Body of pancreas (tissue), 4 donors: ENCODE results near the gene DBP. TPM values are rescaled to one million over a fixed set of nuclear protein-coding genes. Genes with fewer than 3 reads are reported as not detected.
A peak's percentile ranks its signal among the peaks of the same experiment; 100 is the strongest.

Experiments used
- ATAC-seq: fragments of 150-250 bp; one replicate; pipeline ENCODE4 v1.9.1; 2016
- DNase-seq, 4 donors: peaks; one replicate each; pipeline ENCODE4 v3.0.0-alpha.2; 2019
- H3K27ac ChIP-seq, 4 donors: fragments of 200-600 bp; sonication (generic); 1 replicate in 3 of 4; 2 replicates in 1 of 4; pipeline versions ENCODE4 v1.5.1 to v1.6.1; 2016 to 2019; ENCODE audit warnings: mild to moderate bottlenecking in 1 of 4, mixed read lengths in 1 of 4, moderate library complexity in 1 of 4
- H3K27me3 ChIP-seq, 2 donors: fragments of 200-600 bp; sonication (generic); one replicate each; pipeline ENCODE4 v1.6.0; 2016; ENCODE audit warnings: mild to moderate bottlenecking in 1 of 2
- H3K36me3 ChIP-seq, 2 donors: fragments of 200-600 bp; sonication (generic); replicated peaks in 1 of 2; 2 replicates each; pipeline ENCODE4 v1.5.1; 2016; ENCODE audit warnings: low read depth in 2 of 2; ENCODE audit not compliant: insufficient read depth in 1 of 2
- H3K4me1 ChIP-seq: fragments of 200-600 bp; sonication (generic); one replicate; pipeline ENCODE4 v1.6.0; 2016
- H3K4me3 ChIP-seq, 2 donors: fragments of 200-600 bp; sonication (generic); 1 replicate in 1 of 2; 2 replicates in 1 of 2; pipeline ENCODE4 v1.5.1; 2016 to 2019
- H3K9me3 ChIP-seq, 3 donors: fragments of 200-600 bp; sonication (generic); 1 replicate in 2 of 3; 2 replicates in 1 of 3; pipeline ENCODE4 v1.5.1; 2016
- CTCF ChIP-seq, 7 experiments: fragments of 450-650 bp in 4 of 7; fragments of 200-600 bp in 3 of 7; sonication (generic) in 3 of 7; IDR thresholded peaks; one replicate each; pipeline ENCODE4 v1.5.1; 2016 to 2019; ENCODE audit warnings: antibody characterized with exemption in 7 of 7
- POLR2A ChIP-seq, 3 donors: fragments of 450-650 bp; IDR thresholded peaks; one replicate each; pipeline ENCODE4 v1.6.1; 2016; ENCODE audit warnings: antibody characterized with exemption in 3 of 3, mild to moderate bottlenecking in 2 of 3
- WGBS, 2 donors: methylation state at CpG; one replicate each; pipeline ENCODE4 v1.1.5; 2017; 5-methylcytosine and 5-hydroxymethylcytosine counted together
- intact Hi-C: fragments of 100-400 bp; cut with DNase I; formaldehyde crosslinking; loops from one replicate; pipeline ENCODE4 v1.15.1; 2023
- total RNA-seq, 2 donors: library from RNA; depleted of rRNA; stranded (reverse); fragments of >200 nt; gene quantifications; one replicate each; pipeline ENCODE4 v1.1.0, GENCODE V29; 2016

DBP gene
- total RNA-seq, 2 donors from 2014 or later: 2.0 to 4.9 TPM

- peak overlapping the region; percentile 95 to 98 (median 96) for H3K27ac ChIP-seq
- WGBS, 2 donors: 1% methylated on average over 29 to 35 of the region's 35 CpGs
- peak overlapping the region; percentile 51 to 62 for H3K4me3 ChIP-seq
- TF ChIP-seq POLR2A (IDR thresholded peaks at IDR 0.05) (no peak), CTCF (IDR thresholded peaks at IDR 0.05) (no peak)
- ATAC-seq (no peak), DNase-seq (peak in 1 of 4 donors; percentile 63)
- no peaks in the 10 kb centered on the region for H3K27me3 ChIP-seq
- intact Hi-C loops: no loop called here
- H3K36me3 ChIP-seq: no peaks in the 10 kb centered on the region
- no peaks in the 10 kb centered on the region for H3K9me3 ChIP-seq
- H3K4me1 ChIP-seq: peaks cover 45% of the 10 kb centered on the region
Observed at GRCh38 chr19:48635966-48636858, 967 bp downstream of the DBP start.

- TF ChIP-seq POLR2A (IDR thresholded peaks at IDR 0.05) (peak in 2 of 3 donors; percentile 23 to 26), CTCF (IDR thresholded peaks at IDR 0.05) (no peak)
- DNase-seq (peak; percentile 66 to 75 (median 72)), ATAC-seq (peak; percentile 34)
- H3K4me1 ChIP-seq: peaks cover 44% of the 10 kb centered on the region
- intact Hi-C loops: no loop called here
- no peaks in the 10 kb centered on the region for H3K36me3 ChIP-seq
- no peaks in the 10 kb centered on the region for H3K9me3 ChIP-seq
- no peaks in the 10 kb centered on the region for H3K27me3 ChIP-seq
- H3K4me3 ChIP-seq: peak overlapping the region; percentile 38 to 62
- peak overlapping the region; percentile 95 to 98 (median 96) for H3K27ac ChIP-seq
- 0 to 1% methylated on average over 8 to 50 of the region's 67 CpGs for WGBS, 2 donors
Observed at GRCh38 chr19:48635263-48635965, 1.8 kb downstream of the DBP start.

GRCh38 chr19:48634424-48635262 lies 2.5 kb downstream of the DBP start:
- 4 to 5% methylated on average over 11 to 36 of the region's 37 CpGs for WGBS, 2 donors

GRCh38 chr19:48634036-48634342 lies 3.2 kb downstream of the DBP start:
- 9 to 23% methylated on average over 7 of the region's 7 CpGs for WGBS, 2 donors
- no peak for TF ChIP-seq POLR2A (IDR thresholded peaks at IDR 0.05)
- no peak for TF ChIP-seq CTCF (IDR thresholded peaks at IDR 0.05)
- DNase-seq (no peak), ATAC-seq (no peak)
- H3K4me1 ChIP-seq: peaks cover 41% of the 10 kb centered on the region
- H3K9me3 ChIP-seq: no peaks in the 10 kb centered on the region
- H3K36me3 ChIP-seq: no peaks in the 10 kb centered on the region
- intact Hi-C loops: no loop called here
- H3K27ac ChIP-seq: peak overlapping the region; percentile 95 to 98 (median 96)
- H3K27me3 ChIP-seq: no peaks in the 10 kb centered on the region
- H3K4me3 ChIP-seq: no peak overlapping the region

More at GRCh38 chr19:48634424-48635262, 2.5 kb downstream of the DBP start:
- DNase-seq (peak; percentile 98), ATAC-seq (peak; percentile 48)
- TF ChIP-seq POLR2A (IDR thresholded peaks at IDR 0.05) (peak; percentile 55 to 90 (median 86)), CTCF (IDR thresholded peaks at IDR 0.05) (no peak)
- intact Hi-C loops: no loop called here
- H3K27me3 ChIP-seq: no peaks in the 10 kb centered on the region
- H3K36me3 ChIP-seq: no peaks in the 10 kb centered on the region
- H3K9me3 ChIP-seq: no peaks in the 10 kb centered on the region
- H3K4me3 ChIP-seq: no peak overlapping the region
- peaks cover 43% of the 10 kb centered on the region for H3K4me1 ChIP-seq
- peak overlapping the region; percentile 95 to 98 (median 96) for H3K27ac ChIP-seq
